ENCODE data around the gene ZFAND4. TPM values are rescaled to one million over a fixed set of nuclear protein-coding genes. Genes with fewer than 3 reads are reported as not detected.

Gene ZFAND4
- total RNA-seq, 1 experiment from 2014 or later, result 17.2 TPM

- Histone ChIP-seq H3T11ph (ENCODE audit: low read length) (no peak overlapping the region), H3K18ac (ENCODE audit: insufficient read length, low read depth, low read length) (no peak overlapping the region), H3K9ac (ENCODE audit: extremely low read depth, insufficient read length, low read length) (no peak overlapping the region), H2BK20ac (ENCODE audit: low read depth, low read length, poor library complexity, severe bottlenecking) (no peak overlapping the region), H2BK5ac (ENCODE audit: insufficient read length, low read length) (no peak overlapping the region), H4K5ac (ENCODE audit: insufficient read length, low read depth, low read length) (no peak overlapping the region), H3K79me1 (ENCODE audit: insufficient read depth, low read depth, low read length, poor library complexity, severe bottlenecking) (no peaks in the 10 kb centered on the region), H2BK120ac (ENCODE audit: low read depth, low read length, poor library complexity, severe bottlenecking) (no peak overlapping the region), H4K8ac (replicated peaks; ENCODE audit: insufficient read length, low read depth, low read length) (no peak overlapping the region), H3K23ac (ENCODE audit: insufficient read length, low read depth, low read length) (no peak overlapping the region), H3K14ac (ENCODE audit: insufficient read depth, low read length) (no peak overlapping the region), H3K4me1 (ENCODE audit: insufficient read depth, low read length) (no peaks in the 10 kb centered on the region; the same call in 1 of the 2 replicates), H3K4ac (ENCODE audit: low read depth, low read length) (no peak overlapping the region), H3K4me2 (ENCODE audit: insufficient read depth, insufficient read length, low read length) (no peak overlapping the region), H2AFZ (ENCODE audit: low read length) (no peak overlapping the region), H3K27me3 (ENCODE audit: insufficient read depth, low read length) (no peaks in the 10 kb centered on the region), H3K79me2 (ENCODE audit: insufficient read depth, low read length) (no peaks in the 10 kb centered on the region; the same call in 1 of the 2 replicates), H2AK5ac (ENCODE audit: insufficient read length, low read length) (no peak overlapping the region), H3K56ac (ENCODE audit: insufficient read length, low read depth, low read length) (no peak overlapping the region), H3K9me3 (ENCODE audit: control insufficient read depth, low read depth, low read length) (no peaks in the 10 kb centered on the region), H2BK12ac (ENCODE audit: insufficient read length, low read depth, low read length) (no peak overlapping the region), H2BK15ac (ENCODE audit: low read depth, low read length) (no peak overlapping the region), H4K91ac (ENCODE audit: insufficient read length, low read depth, low read length) (no peak overlapping the region), H3K27ac (ENCODE audit: insufficient read length, low read depth, low read length) (no peak overlapping the region), H3K23me2 (ENCODE audit: insufficient read length, low read depth, low read length, poor library complexity, severe bottlenecking) (no peaks in the 10 kb centered on the region), H4K20me1 (ENCODE audit: control insufficient read depth, insufficient read depth, insufficient read length) (no peaks in the 10 kb centered on the region)
- peaks cover 10 to 12% of the 10 kb centered on the region in 2 experiments for H3K4me1 Mint-ChIP-seq
- no peak for DNase-seq
- TF ChIP-seq, protein P1, sequence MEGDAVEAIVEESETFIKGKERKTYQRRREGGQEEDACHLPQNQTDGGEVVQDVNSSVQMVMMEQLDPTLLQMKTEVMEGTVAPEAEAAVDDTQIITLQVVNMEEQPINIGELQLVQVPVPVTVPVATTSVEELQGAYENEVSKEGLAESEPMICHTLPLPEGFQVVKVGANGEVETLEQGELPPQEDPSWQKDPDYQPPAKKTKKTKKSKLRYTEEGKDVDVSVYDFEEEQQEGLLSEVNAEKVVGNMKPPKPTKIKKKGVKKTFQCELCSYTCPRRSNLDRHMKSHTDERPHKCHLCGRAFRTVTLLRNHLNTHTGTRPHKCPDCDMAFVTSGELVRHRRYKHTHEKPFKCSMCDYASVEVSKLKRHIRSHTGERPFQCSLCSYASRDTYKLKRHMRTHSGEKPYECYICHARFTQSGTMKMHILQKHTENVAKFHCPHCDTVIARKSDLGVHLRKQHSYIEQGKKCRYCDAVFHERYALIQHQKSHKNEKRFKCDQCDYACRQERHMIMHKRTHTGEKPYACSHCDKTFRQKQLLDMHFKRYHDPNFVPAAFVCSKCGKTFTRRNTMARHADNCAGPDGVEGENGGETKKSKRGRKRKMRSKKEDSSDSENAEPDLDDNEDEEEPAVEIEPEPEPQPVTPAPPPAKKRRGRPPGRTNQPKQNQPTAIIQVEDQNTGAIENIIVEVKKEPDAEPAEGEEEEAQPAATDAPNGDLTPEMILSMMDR (conservative IDR thresholded peaks at IDR 0.05), result no peak
- peaks cover 5 to 13% (median 10%) of the 10 kb centered on the region in 3 experiments; a peak in 6 of 7 replicates for H3K36me3 Mint-ChIP-seq (ENCODE audit: insufficient read depth in 1 of 3, low read depth in 3 of 3)
- no peak overlapping the region for H3K27ac Mint-ChIP-seq
- H3K4me3 Mint-ChIP-seq, result no peak overlapping the region
- no CpG with 5 or more reads among the region's 6 CpGs for WGBS (ENCODE audit: extremely low coverage, insufficient read length, low lambda C conversion rate)
- H3K9me3 Mint-ChIP-seq, result no peaks in the 10 kb centered on the region
- no peaks in the 10 kb centered on the region for H3K27me3 Mint-ChIP-seq (ENCODE audit: low read depth)
Observed at GRCh38 chr10:45657033-45657926, 15.3 kb downstream of the ZFAND4 start.

Measured in H9 (cell line).